Measurements from ENCODE around the gene TCF12. TPM values are rescaled to one million over a fixed set of nuclear protein-coding genes. Genes with fewer than 3 reads are reported as not detected.

TCF12 gene
- total RNA-seq, 1 donor from 2014 or later = 112 TPM

GRCh38 chr15:57032338-57032737, 113.9 kb downstream of the TCF12 start:
- H3K9ac ChIP-seq (ENCODE audit: low read length) = no peak overlapping the region
- H3K4me3 Mint-ChIP-seq (ENCODE audit: unreplicated experiment) = no peak overlapping the region
- peaks cover 67% of the 10 kb centered on the region for H4K20me1 ChIP-seq (ENCODE audit: insufficient read depth, low read length)
- H3K9me3 Mint-ChIP-seq (ENCODE audit: unreplicated experiment) = no peaks in the 10 kb centered on the region
- no peaks in the 10 kb centered on the region for H3K27me3 Mint-ChIP-seq (ENCODE audit: low read depth, unreplicated experiment)
- H3K36me3 Mint-ChIP-seq (ENCODE audit: low read depth, unreplicated experiment) = peaks cover 5% of the 10 kb centered on the region
- no peak overlapping the region for H2AFZ ChIP-seq (ENCODE audit: low read depth, low read length)
- no peak overlapping the region for H3K27ac Mint-ChIP-seq (ENCODE audit: unreplicated experiment)
- no peak overlapping the region for H3K4me2 ChIP-seq (ENCODE audit: low read length)
- no peaks in the 10 kb centered on the region for H3K36me3 ChIP-seq (ENCODE audit: insufficient read depth, low read length)
- TF ChIP-seq EZH2 (IDR thresholded peaks at IDR 0.05; ENCODE audit: insufficient read depth, low read length) (no peak), CTCF (IDR thresholded peaks at IDR 0.05; ENCODE audit: insufficient read depth, low read depth, low read length) (no peak)
- peaks cover 100% of the 10 kb centered on the region for H3K79me2 ChIP-seq (ENCODE audit: insufficient read depth, low read length)
- FAIRE-seq (no peak), DNase-seq (ENCODE audit: low read depth) (no peak)
- peaks cover 23% of the 10 kb centered on the region for H3K4me1 Mint-ChIP-seq (ENCODE audit: low read depth, unreplicated experiment)
- no peak overlapping the region for H3K27ac ChIP-seq (ENCODE audit: low read depth, low read length)
- H3K27me3 ChIP-seq (ENCODE audit: insufficient read depth, low read length) = no peaks in the 10 kb centered on the region
- no peak overlapping the region for H3K4me3 ChIP-seq (ENCODE audit: insufficient read depth, low read depth, low read length)
- H3K9me3 ChIP-seq (ENCODE audit: insufficient read depth, low read depth, low read length) = no peaks in the 10 kb centered on the region
- H3K4me1 ChIP-seq (ENCODE audit: insufficient read depth, low read length) = peaks cover 11% of the 10 kb centered on the region

GRCh38 chr15:57033715-57034439, 115.4 kb downstream of the TCF12 start:
- Mint-ChIP-seq H3K36me3 (ENCODE audit: low read depth, unreplicated experiment) (peaks cover 2% of the 10 kb centered on the region), H3K4me1 (ENCODE audit: low read depth, unreplicated experiment) (peaks cover 23% of the 10 kb centered on the region), H3K9me3 (ENCODE audit: unreplicated experiment) (no peaks in the 10 kb centered on the region), H3K27me3 (ENCODE audit: low read depth, unreplicated experiment) (no peaks in the 10 kb centered on the region), H3K4me3 (ENCODE audit: unreplicated experiment) (no peak overlapping the region), H3K27ac (ENCODE audit: unreplicated experiment) (no peak overlapping the region)
- peaks cover 59% of the 10 kb centered on the region for H4K20me1 ChIP-seq (ENCODE audit: insufficient read depth, low read length)
- no peak overlapping the region for H2AFZ ChIP-seq (ENCODE audit: low read depth, low read length)
- H3K9ac ChIP-seq (ENCODE audit: low read length) = no peak overlapping the region
- no peak overlapping the region for H3K4me2 ChIP-seq (ENCODE audit: low read length)
- H3K27me3 ChIP-seq (ENCODE audit: insufficient read depth, low read length) = no peaks in the 10 kb centered on the region
- H3K9me3 ChIP-seq (ENCODE audit: insufficient read depth, low read depth, low read length) = no peaks in the 10 kb centered on the region
- H3K27ac ChIP-seq (ENCODE audit: low read depth, low read length) = no peak overlapping the region
- TF ChIP-seq CTCF (IDR thresholded peaks at IDR 0.05; ENCODE audit: insufficient read depth, low read depth, low read length) (no peak), EZH2 (IDR thresholded peaks at IDR 0.05; ENCODE audit: insufficient read depth, low read length) (no peak)
- FAIRE-seq (no peak), DNase-seq (ENCODE audit: low read depth) (no peak)
- no peak overlapping the region for H3K4me3 ChIP-seq (ENCODE audit: insufficient read depth, low read depth, low read length)
- no peaks in the 10 kb centered on the region for H3K36me3 ChIP-seq (ENCODE audit: insufficient read depth, low read length)
- peaks cover 11% of the 10 kb centered on the region for H3K4me1 ChIP-seq (ENCODE audit: insufficient read depth, low read length)
- peaks cover 100% of the 10 kb centered on the region for H3K79me2 ChIP-seq (ENCODE audit: insufficient read depth, low read length)

- Histone ChIP-seq H2AFZ (ENCODE audit: low read depth, low read length) (no peak overlapping the region), H3K9me3 (ENCODE audit: insufficient read depth, low read depth, low read length) (no peaks in the 10 kb centered on the region), H3K36me3 (ENCODE audit: insufficient read depth, low read length) (no peaks in the 10 kb centered on the region), H3K4me1 (ENCODE audit: insufficient read depth, low read length) (peaks cover 11% of the 10 kb centered on the region), H3K27me3 (ENCODE audit: insufficient read depth, low read length) (no peaks in the 10 kb centered on the region), H3K79me2 (ENCODE audit: insufficient read depth, low read length) (peaks cover 100% of the 10 kb centered on the region), H4K20me1 (ENCODE audit: insufficient read depth, low read length) (peaks cover 58% of the 10 kb centered on the region), H3K9ac (ENCODE audit: low read length) (no peak overlapping the region), H3K4me3 (ENCODE audit: insufficient read depth, low read depth, low read length) (no peak overlapping the region), H3K27ac (ENCODE audit: low read depth, low read length) (no peak overlapping the region), H3K4me2 (ENCODE audit: low read length) (no peak overlapping the region)
- no peaks in the 10 kb centered on the region for H3K27me3 Mint-ChIP-seq (ENCODE audit: low read depth, unreplicated experiment)
- peaks cover 2% of the 10 kb centered on the region for H3K36me3 Mint-ChIP-seq (ENCODE audit: low read depth, unreplicated experiment)
- H3K4me3 Mint-ChIP-seq (ENCODE audit: unreplicated experiment) = no peak overlapping the region
- no peak for DNase-seq (ENCODE audit: low read depth)
- H3K4me1 Mint-ChIP-seq (ENCODE audit: low read depth, unreplicated experiment) = peaks cover 28% of the 10 kb centered on the region
- FAIRE-seq = no peak
- TF ChIP-seq EZH2 (IDR thresholded peaks at IDR 0.05; ENCODE audit: insufficient read depth, low read length) = no peak
- no peak for TF ChIP-seq CTCF (IDR thresholded peaks at IDR 0.05; ENCODE audit: insufficient read depth, low read depth, low read length)
- H3K27ac Mint-ChIP-seq (ENCODE audit: unreplicated experiment) = no peak overlapping the region
- H3K9me3 Mint-ChIP-seq (ENCODE audit: unreplicated experiment) = no peaks in the 10 kb centered on the region
Observed at GRCh38 chr15:57034613-57035012, 116.2 kb downstream of the TCF12 start.
